ENCODE data around the gene HOPX.
"Not testable (repeated sequence)": the region's sequence is repeated elsewhere in the genome, so short reads cannot be mapped to it uniquely, and the experiment has no call there.

Gene HOPX

GRCh38 chr4:56653461-56654237 is 27.4 kb downstream of the HOPX start:
- no peak for DNase-seq

DNA sequence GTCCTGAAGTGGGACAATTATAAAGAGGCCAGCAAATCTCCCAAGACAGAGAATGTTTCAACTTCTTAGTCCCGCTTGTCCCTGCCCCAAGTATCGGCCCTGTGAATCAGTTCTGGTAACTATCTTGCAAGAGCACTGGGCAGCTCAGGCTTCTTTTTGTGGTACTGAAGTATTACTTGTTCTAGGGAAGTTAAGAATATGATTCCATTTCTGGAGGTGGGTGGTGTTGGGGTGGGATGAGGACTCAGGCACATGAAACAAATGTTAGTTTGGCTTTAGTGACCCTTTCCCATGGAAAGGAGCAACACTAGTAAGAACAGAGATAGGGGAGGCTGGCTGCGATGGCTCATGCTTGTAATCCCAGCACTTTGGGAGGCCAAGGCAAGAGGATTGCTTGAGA is 28.9 kb downstream of the HOPX start:
- DNase-seq = no peak

GRCh38 chr4:56651056-56651350 is 30.1 kb downstream of the HOPX start:
- no peak for DNase-seq

DNA sequence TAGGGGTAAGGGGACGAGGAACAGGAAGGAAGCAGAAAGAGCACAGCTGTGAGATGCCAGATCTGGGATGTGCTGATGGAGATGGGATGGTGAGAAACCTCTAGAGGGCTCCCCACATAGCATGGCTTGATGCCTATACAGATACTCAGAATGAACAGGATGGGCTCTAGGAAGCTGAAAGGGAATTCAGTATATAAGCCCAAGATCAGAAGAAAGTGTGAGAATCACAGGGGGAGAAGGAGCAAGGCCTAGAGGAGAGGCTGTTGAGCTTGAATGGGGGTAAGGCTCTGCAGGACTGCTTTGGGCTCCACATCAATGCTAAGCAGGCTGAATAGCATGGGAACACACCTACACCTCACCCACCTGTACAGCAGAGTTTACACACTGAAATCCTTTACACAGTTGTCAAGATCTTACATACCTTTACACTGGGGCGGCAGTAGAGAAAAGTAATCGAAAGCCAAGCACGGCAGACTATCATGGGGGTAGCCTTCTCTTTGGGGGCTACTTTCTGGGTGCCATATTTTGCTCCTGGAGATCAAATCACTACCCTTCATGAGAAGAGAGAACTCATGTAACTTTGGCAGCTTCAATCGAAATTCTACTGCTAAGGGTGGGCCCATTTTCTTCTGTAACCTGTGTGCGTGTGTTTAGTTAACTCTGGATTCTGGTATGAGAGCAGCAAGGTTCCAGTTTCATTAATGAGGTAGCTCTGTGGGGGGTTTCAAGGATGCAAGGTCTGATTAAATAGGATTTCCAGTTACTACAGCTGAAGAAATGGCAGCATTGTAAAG is 30.6 kb downstream of the HOPX start:
- DNase-seq = no peak

DNA sequence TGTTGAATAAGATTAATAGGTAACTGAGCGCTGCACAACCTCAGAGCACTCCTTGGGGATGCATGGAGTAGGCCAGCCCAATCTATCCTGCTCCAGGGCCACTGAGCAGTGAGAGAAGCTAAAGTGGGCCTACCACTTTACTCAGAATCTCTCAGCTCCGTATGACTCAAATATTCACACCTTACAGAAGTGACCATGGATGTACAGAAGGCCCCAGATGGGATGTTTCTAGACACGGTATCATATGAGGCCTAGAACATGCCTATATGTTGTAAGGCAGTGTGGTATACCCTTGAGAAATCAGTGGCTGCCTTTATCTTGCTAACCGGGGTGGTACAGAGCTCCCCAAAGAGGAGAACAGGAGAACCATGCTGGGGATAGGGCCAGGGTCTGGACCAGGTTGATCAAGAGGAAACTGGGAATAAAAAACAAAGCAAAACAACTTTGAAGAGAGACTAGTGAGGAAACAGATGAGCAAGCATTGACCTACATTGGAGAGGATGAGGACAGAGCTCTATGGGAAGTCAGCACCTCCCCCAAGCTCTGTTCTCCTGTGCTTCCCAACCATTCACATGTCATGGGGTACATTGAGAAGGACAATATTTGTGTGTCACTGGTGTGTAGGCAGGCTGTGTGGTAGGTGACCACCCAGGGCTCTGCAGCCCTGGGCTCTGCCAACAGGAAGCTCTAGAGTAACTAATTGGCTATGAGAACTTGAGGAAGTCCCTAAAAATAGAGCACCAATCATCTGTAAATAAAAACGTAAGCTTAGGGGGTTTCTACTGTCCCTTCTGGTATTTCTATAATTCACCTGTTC is 31.4 kb downstream of the HOPX start:
- DNase-seq = no peak

DNA sequence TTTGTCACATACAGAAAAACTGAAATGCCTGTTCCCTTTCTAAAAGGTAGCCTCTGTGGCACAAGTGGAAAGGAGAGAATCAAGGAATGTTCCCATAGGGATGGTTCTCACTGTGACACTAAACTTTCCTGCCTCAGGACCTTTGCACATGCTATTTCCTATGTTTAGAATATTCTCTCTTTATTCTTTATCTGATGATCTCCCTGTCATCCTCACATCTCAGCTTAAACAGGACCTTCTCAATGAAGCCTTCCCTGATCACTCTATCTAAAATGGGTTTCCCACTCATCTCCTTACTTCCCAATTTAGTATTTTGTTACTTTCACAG is 32.3 kb downstream of the HOPX start:
- DNase-seq = no peak

DNA sequence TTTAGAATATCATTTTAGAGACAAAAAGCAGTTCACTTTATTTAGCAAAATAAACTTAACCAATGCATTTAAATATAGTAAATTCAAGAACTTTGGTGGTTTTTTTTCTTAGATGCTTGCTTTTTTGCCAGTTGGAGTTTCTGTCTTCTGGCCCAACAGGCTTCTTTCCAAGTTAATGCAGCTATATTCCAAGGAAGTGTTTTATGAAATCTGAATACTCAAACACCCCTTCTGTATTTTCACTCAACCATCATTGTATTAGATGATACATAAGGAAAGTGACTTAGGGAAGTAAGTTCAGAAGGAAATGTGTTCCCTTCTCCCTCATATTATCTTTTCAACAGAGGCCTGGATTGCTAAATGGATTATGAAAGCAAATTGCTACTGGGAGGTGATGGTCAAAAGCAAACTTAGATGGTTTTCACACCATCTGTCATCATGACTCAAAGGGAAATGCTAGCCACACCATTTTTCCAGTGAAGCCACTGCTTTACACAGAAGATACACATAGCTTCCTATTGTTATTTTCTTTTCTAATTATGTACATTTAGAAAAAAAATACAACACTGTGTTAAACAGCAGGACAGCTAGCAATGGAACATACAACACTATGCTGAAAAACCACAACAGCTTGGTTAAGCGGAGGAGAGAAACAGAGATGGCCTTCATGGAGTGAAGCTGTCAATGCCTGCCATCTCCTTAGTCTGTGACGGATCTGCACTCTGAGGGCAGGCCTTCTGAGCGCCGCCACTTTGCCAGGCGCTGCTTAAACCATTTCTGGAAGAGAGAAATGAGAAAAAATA is 32.9 kb downstream of the HOPX start:
- DNase-seq = no peak

DNA sequence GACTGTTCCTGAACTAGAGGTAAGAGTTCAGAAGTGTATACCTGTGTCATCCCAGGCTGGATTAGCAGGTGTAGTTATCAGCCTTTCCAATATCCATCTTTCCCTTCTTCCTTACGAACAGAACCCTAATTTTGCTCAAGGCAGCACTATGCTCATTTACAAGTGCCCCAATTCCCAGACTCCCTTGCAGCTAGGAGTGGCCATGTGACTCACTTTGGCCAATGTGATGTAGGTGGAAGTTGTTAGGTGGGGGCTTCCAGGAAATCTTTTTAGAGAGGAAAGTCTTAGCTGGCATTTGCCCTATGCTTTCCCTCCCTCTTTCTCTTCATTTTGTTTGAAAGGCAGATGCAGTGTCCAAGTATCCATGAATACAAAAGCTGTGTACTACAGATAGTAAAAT is 34.8 kb downstream of the HOPX start:
- no peak for DNase-seq

- no peak for DNase-seq
These were observed 37.5 kb downstream of the HOPX start for GRCh38 chr4:56643596-56643995.

DNA sequence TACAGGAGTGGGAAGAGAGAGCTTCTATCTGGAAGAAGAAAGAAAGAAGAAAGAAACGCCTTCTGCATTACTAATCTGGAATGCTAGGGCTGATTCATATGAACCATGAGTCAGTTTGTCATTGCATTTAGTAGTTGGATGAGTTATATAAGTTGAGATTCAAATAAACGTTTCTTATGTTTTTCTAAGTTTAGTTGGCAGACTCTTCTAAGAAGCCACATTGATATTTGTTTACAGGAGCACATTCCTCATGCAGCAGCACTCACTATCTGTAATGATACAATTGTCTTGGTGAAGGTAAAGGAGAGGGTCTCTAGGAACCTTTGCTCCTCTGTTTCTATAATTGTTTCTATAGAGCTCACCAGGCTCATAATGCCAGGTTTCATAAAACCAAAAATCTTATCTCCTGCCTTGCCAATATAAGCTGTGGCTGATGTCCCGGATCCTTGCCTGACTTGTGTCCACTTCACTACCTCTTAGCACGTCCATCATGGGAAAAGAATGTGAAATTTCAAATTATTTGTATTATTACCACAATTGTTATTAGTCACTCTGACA is 39.5 kb downstream of the HOPX start:
- no peak for DNase-seq

DNA sequence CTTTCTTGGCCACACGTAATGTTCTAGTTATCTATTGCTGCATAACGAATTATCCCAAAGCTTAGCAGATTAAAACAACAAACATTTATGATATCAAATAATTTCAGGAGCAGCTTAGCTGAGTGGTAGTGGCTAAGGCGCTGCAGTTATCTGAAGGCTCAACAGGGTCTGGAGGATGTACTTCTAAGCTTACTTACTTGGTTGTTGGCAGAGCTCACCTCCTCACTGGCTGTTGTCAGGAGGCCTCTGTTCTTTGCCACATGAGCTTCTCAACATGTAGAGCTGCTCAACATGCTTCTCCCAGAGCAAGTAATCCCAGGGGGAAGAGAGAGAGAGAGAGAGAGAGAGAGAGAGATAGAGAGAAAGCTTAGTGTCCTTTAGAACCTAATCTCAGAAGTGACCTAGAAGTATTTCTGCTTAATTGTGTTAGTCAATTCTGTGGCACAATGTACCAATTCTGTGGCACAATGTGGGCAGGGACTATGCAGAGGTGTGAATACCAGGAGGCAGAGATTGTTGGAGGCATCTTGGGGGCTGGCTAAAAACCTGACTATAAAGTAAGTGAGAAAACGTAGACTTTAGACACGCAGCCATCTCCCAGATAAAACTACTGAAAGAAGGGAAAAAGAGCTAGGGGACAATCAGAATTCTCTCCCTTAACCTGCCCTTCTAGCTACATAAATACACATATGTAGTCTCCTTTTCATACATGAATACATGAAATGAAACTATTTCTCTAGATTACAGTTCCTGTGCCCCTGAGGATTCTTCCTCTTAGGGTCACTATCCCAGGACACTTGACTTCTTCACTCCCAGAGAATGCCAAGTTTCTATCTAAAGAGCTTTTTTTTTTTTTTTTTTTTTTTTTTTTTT is 40.2 kb downstream of the HOPX start:
- no peak for DNase-seq

- DNase-seq = no peak
These were observed 43.3 kb downstream of the HOPX start for GRCh38 chr4:56637791-56638190.

DNA sequence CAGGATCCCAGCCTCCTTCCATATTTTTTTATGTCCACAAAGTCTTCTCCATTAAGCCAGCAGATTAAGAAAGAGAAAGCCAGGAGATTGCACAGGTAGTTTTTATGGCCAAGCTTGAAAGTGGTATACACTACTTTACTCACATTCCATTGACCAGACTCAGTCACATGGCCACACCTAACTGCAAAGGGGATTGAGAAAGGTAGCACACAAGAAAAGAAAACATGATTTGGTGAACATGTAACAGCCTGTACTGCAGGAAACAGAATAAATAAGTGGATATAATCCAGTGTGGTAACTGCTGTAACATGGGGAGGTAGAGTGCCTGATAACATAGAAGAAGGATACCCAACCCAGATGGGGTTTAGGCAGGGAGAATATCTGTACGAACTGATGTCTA is 43.9 kb downstream of the HOPX start:
- no peak for DNase-seq

DNA sequence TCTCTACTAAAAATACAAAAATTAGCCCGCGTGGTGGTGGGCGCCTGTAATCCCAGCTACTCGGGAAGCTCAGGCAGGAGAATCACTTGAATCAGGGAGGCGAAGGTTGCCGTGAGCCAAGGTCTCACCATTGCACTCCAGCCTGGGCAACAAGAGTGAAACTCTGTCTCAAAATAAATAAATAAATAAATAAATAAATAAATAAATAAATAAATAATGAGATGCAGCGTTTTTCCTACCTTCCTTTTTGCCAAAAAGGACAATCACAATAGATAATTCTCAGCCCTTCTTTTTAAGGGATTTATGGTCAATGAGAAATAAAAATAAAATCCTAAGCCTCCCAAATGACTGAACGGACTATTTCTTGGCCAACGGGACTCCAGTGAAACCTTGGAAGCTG is 46.1 kb downstream of the HOPX start:
- not testable (repeated sequence) for DNase-seq

GRCh38 chr4:56633486-56633885 is 47.6 kb downstream of the HOPX start:
- DNase-seq = no peak

GRCh38 chr4:56630876-56631666 is 50.0 kb downstream of the HOPX start:
- no peak for DNase-seq

GRCh38 chr4:56628592-56628991 is 52.5 kb downstream of the HOPX start:
- DNase-seq = no peak

GRCh38 chr4:56627985-56628384 is 53.1 kb downstream of the HOPX start:
- no peak for DNase-seq

DNA sequence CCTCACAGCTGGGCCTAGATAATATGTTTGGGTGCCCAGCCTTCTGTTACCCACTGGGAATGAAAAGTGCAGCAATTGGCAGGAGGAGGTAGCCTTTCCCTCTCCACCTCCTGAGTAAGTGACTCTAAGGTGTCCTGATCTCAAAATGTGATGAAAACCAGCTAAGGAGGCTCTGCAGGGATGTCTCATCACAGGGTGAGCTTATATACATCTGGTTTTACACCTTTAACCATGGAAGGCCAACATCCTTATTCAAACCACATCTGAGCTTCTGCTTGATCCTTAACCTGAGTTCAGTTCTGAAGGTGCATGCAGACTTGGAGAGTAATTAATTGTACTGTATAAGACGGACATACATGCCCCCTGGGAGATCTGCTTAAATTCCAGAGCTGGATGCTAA is 53.7 kb downstream of the HOPX start:
- no peak for DNase-seq

DNA sequence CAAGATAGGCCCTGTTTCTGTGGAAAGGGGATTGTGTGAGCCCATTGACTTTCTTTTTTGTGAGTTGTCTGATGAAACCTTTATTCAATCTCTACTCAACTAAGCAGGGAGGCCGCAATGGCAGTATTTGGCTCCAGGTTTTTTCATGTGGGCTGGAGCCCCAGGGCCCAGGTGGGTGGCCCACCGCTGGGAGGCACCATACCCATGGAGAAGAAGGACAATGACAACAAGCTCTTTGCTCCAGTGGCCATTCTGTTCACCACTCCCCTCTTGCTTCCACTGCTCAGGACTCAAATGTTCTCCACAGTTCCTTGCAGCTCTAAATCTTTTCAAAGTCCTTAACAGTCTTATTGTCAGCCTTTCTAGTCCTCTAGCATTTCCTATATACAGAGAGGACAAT is 54.1 kb downstream of the HOPX start:
- DNase-seq = no peak

- no peak for DNase-seq
These were observed 54.7 kb downstream of the HOPX start for GRCh38 chr4:56626420-56626819.

Data from activated naive CD4-positive, alpha-beta T cell (primary cell).